T-helper 1 cell (primary cell): Measurements from ENCODE around the gene ZBED6.
"Not testable (repeated sequence)": the region's sequence is repeated elsewhere in the genome, so short reads cannot be mapped to it uniquely, and the experiment has no call there.

ENCODE experiments used
- DNase-seq, 5 donors: peaks; one replicate each; pipeline ENCODE4 v3.0.0-alpha.2; 2012 to 2020

ZBED6 gene

GRCh38 chr1:203789966-203790365 lies 5.5 kb upstream of the ZBED6 start:
- no peak for DNase-seq

DNA sequence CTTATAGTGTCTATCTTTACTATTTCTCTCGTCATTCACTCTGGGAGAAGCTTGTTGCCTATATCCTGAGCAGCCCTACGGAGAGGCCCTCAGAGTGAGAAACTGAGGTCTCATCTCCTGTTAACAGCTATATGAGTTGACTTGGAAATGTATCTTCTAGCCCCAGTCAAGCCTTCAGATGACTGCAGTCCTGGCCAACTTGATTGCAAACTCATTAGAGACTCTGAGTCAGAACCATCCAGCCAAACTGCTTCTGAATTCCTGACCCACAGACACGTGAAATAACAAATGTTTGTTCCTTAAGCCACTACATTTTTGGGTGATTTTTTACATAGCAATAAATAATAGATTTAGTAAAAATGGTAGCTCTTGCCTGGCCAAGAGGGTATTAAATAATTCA lies 3.9 kb upstream of the ZBED6 start:
- no peak for DNase-seq

- DNase-seq = no peak
Observed at GRCh38 chr1:203792486-203792885, 2.9 kb upstream of the ZBED6 start.

DNA sequence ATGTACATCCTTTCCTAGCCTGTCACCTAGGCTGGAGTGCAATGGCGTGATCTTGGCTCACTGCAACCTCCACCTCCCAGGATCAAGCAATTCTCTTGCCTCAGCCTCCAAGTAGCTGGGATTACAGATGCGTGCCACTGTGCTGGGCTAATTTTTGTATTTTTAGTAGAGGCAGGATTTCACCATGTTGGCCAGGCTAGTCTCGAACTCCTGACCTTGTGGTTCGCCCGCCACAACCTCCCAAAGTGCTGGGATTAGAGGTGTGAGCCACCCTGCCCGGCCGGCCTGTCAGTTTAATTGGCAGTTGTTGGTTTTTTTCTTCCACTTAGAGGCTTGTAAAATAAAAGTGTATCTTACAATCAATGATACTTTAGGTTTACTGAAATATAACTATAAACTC lies 1.9 kb upstream of the ZBED6 start:
- DNase-seq = not testable (repeated sequence)

GRCh38 chr1:203794764-203795440 lies 521 bp upstream of the ZBED6 start:
- DNase-seq = no peak

DNA sequence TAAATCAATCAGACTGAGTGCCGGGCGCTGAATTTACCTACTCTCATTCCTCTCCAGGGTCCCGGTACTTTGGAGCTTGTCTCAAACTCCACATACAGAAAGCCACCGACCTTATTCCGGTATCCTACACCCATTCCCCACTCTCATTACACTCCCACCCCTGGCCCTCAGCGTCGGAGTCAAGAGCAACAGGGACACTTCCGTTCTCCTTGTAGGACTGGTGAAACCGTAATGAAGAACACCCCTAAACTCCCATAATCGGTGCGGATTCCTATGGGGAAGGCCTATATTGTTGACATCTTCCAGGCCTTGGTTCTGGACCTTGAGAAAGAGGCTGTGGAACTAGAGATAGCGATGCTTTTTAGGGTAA lies 798 bp downstream of the ZBED6 start:
- peak in 3 of 5 donors; percentile 3 to 40 (median 5) for DNase-seq

DNA sequence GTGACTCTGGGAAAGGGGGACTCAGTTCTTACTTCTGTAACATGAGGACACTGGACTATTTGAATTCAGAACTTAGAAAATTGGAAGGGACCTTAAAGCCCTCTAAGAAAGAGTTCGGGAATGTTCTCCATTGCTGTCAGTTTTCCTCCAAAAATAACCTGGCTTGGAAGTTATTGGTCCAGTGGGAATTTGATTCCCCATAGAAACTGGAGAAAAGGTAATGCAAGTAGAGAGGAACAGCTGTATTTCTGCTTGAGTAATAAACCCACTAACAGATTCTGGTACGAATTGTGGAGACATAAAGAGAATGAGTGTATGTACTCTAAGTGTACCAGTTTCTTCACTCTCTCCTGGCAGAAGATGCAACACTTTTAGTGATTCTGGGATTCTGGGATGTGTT lies 1.8 kb downstream of the ZBED6 start:
- DNase-seq = no peak

DNA sequence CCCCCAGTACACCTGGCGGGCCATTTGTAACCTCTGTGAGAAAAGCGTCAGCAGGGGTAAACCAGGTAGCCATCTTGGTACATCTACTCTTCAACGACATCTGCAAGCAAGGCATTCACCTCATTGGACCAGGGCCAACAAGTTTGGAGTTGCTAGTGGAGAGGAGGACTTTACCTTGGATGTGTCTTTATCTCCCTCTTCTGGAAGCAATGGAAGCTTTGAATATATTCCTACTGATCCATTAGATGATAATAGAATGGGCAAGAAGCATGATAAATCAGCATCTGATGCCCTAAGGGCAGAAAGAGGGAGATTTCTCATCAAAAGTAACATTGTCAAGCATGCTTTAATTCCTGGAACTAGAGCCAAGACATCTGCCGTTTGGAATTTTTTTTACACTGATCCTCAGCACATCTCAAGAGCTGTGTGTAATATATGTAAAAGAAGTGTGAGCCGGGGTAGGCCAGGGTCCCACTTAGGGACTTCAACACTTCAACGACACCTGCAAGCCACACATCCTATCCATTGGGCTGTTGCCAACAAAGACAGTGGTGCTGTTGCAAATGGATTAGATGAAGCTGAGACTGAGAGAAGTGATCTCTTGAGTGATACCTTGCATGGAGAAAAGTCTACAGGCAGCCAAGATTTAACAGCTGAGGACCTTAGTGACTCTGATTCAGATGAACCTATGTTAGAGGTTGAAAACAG lies 2.7 kb downstream of the ZBED6 start:
- no peak for DNase-seq

GRCh38 chr1:203799157-203799556 lies 3.7 kb downstream of the ZBED6 start:
- no peak for DNase-seq

GRCh38 chr1:203799971-203800370 lies 4.5 kb downstream of the ZBED6 start:
- DNase-seq = no peak

DNA sequence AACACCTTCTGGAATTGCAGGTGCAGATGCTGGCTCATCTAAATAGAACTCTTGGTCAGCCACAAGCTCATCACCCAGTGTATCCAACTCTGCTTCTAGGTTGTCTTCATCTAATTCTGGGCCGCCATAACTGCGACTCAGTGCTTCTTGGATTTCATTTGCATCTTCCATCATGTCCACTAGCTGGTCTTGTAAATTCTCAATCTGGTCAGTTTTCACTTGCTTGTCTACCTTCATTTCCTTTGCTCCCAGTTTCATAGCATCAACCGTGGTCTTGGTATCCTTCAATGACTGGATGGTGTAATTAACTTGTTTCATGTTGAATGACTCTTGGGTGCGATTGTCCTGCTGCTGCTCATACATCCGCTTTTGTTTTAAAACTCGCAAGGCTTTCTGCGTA lies 10.3 kb downstream of the ZBED6 start:
- no peak for DNase-seq

DNA sequence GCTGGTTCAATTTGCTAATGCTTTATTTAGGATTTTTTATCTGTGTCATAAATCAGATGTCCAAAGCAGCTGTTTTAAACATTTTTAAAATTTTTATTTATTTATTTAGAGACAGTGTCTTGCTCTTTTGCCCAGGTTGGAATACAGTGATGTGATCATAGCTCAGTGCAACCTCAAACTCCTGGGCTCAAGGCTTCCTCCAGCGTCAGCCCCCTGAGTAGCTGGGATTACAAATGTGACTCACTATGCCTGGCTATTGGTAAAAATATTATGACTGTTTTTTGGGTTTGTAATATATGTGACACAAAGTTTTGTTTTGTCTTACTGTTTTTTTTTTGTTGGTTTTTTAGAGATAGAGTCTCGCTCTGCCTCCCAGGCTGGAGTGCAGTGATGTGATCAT lies 11.8 kb downstream of the ZBED6 start:
- DNase-seq = no peak

DNA sequence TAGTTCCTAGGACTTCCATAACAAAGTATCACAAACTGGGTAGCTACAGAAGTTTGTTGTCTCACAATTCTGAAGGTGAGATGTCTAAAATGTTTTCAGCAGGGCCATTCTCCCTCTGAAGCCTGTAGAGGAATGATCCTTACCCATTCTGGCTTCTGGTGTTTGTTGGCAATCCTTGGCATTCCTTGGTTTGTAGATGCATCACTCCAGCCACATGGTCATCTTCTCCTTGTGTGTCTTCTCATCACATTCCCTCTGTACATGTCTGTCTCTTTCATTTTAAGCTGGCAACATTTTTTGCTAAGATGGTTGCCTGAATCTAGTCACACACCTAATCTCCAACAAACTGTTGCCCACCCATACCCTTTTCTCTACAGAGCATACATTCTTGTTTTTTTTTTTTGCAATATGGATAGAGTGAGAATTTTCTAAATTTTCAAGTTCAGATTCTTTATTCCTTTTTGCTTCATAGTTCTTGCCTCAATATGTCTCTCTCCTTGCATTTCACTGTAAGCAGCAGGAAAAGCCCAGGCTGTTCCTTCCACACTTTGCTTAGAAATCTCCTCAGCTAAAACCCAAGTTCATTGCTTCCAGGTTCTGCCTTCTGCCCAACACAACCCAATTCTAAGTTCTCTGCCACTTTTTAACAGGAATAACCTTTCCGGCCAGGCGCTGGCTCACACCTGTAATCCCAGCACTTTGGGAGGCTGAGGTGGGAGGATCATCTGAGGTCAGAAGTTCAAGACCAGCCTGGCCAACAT lies 18.3 kb downstream of the ZBED6 start:
- DNase-seq = no peak

GRCh38 chr1:203818399-203818798 lies 23.0 kb downstream of the ZBED6 start:
- no peak for DNase-seq

GRCh38 chr1:203823306-203823705 lies 27.9 kb downstream of the ZBED6 start:
- no peak for DNase-seq

- no peak for DNase-seq
Observed at GRCh38 chr1:203826175-203826574, 30.8 kb downstream of the ZBED6 start.

GRCh38 chr1:203828002-203828401 lies 32.6 kb downstream of the ZBED6 start:
- DNase-seq = no peak

GRCh38 chr1:203828503-203828902 lies 33.1 kb downstream of the ZBED6 start:
- DNase-seq = no peak

DNA sequence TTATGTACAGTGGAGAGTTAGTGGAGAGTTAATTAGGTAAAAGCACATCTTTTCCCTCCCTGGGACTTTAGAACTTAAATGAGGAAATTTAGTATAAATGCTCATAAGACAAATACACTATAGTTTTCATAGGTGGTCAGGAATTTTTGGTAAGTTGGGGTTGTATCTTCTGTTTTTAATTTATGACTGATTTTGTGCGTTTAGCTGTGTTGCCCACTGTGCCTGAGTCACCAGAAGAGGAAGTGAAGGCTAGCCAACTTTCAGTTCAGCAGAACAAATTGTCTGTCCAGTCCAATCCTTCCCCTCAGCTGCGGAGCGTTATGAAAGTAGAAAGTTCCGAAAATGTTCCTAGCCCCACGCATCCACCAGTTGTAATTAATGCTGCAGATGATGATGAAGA lies 33.8 kb downstream of the ZBED6 start:
- not testable (repeated sequence) for DNase-seq

DNA sequence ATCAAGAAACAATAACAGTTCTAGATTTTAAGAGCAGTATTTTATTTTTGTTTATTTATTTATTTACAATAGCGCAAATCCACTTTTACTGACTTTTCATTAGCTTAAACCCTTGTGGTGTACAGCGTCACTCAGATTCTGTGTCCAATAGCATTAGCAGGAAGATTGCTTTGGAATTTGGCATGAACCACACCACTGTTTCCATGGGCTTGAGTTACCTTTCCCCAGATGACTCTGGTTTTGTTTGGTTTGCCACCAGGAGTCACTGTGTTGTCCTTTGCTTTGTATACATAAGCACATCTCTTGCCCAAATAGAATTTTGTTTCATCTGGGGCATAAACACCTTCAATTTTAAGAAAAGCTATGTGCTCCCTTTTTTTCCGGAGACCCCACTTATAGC lies 40.1 kb downstream of the ZBED6 start:
- no peak for DNase-seq

- no peak for DNase-seq
Observed at GRCh38 chr1:203839081-203839480, 43.7 kb downstream of the ZBED6 start.

GRCh38 chr1:203840208-203840808 lies 44.9 kb downstream of the ZBED6 start:
- DNase-seq = no peak

DNA sequence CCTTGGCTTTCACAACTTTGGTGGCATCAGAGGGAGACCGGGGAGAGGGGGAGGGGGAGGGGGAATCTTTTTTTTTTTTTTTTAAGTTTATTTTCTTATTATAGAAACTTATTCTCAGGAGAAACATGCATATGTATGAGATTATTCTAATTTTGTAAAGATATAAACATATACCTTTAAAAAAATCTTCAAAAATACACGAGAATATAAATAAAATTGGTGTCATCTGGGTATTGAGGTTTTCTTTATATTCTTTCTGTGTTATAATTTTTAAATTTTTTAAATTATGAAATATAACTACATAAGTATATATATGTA lies 47.1 kb downstream of the ZBED6 start:
- no peak for DNase-seq

DNA sequence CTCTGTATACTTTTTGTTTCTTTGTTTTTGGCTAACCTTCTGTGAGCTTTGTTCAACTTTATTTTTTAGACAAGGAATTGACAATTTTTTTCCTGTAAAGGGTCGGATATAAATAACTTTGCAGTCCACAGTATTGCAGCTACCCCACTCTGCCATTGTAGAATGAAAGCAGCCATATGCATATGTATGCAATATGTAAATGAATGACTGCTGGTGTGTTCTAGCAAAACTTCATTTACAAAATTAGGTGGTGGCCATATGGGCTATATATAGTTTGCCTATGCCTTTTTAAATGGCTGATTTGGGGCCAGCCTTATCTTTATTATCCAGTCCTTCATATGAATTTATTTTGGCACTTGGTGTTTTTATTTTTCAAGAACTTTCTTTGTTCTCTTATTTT lies 48.0 kb downstream of the ZBED6 start:
- no peak for DNase-seq
